Endothelial cell (in vitro differentiated cells): Measurements from ENCODE around the gene CLDN8. TPM values are rescaled to one million over a fixed set of nuclear protein-coding genes. Genes with fewer than 3 reads are reported as not detected.

Experiments
- DNase-seq: peaks from one replicate; pipeline ENCODE4 v3.0.0; 2021; ENCODE audit warnings: low spot score
- H3K27ac Mint-ChIP-seq: one replicate; pipeline ENCODE4 v1.8.0; 2021; ENCODE audit warnings: mixed read lengths, inconsistent platforms; ENCODE audit not compliant: unreplicated experiment
- H3K27me3 Mint-ChIP-seq: one replicate; pipeline ENCODE4 v1.8.0; 2021; ENCODE audit warnings: mild to moderate bottlenecking, moderate library complexity, mixed read lengths, inconsistent platforms; ENCODE audit not compliant: unreplicated experiment
- H3K36me3 Mint-ChIP-seq: one replicate; pipeline ENCODE4 v1.8.0; 2021; ENCODE audit warnings: mild to moderate bottlenecking, low read depth, mixed read lengths, inconsistent platforms; ENCODE audit not compliant: unreplicated experiment
- H3K4me1 Mint-ChIP-seq: one replicate; pipeline ENCODE4 v1.8.0; 2021; ENCODE audit warnings: mild to moderate bottlenecking, mixed read lengths, inconsistent platforms; ENCODE audit not compliant: unreplicated experiment
- H3K4me3 Mint-ChIP-seq: one replicate; pipeline ENCODE4 v1.8.0; 2021; ENCODE audit warnings: mild to moderate bottlenecking, mixed read lengths, inconsistent platforms; ENCODE audit not compliant: unreplicated experiment
- H3K9me3 Mint-ChIP-seq: one replicate; pipeline ENCODE4 v1.8.0; 2021; ENCODE audit warnings: mixed read lengths, inconsistent platforms; ENCODE audit not compliant: unreplicated experiment
- total RNA-seq: library from RNA; stranded (reverse); fragmentation: NEBNext Ultra II Directional; extraction: Animal tissue kit (Norgen Biotek cat#: 25700); gene quantifications from one replicate; pipeline ENCODE4 v1.2.1, GENCODE V29; 2021; ENCODE audit not compliant: unreplicated experiment
- TF ChIP-seq, protein P1 (sequence below): fragments of 200-600 bp; sonication (generic); IDR thresholded peaks from one replicate; pipeline ENCODE4 v1.5.0; 2021; ENCODE audit warnings: antibody characterized with exemption; ENCODE audit not compliant: unreplicated experiment

The CLDN8 gene
- total RNA-seq, 1 donor from 2014 or later, result not detected

DNA sequence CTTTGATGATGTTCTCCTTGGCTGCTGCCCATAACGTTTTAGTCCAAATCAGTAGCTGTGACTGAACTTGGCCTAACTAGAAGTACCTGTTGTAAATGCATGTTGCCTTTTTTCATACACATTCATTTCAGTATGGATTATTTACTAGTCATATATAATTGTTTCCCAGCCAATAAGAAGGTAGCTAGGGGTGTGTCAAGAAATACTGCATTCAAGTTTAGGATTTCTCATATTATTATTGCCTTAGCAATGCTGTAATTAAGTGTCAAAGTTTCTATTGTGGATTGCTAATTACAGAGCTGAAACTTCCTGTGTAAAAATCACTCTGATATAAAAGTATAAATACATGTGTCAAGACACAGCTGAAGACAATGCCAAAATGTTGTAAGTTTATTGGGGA lies 49.2 kb downstream of the CLDN8 start, which contains the start of gene CLDN17:
TSS of gene CLDN17 (minus strand) at position 101 of the 400 bp plus-strand sequence. CDS start 188 bp downstream, outside the sequence.
- no peak for DNase-seq
- Mint-ChIP-seq H3K36me3 (no peaks in the 10 kb centered on the region), H3K27ac (no peak within 1 kb of the TSS), H3K9me3 (no peaks in the 10 kb centered on the region), H3K4me3 (no peak within 1 kb of the TSS), H3K4me1 (no peaks in the 10 kb centered on the region), H3K27me3 (peaks cover 1% of the 10 kb centered on the region)
- TF ChIP-seq, protein P1, sequence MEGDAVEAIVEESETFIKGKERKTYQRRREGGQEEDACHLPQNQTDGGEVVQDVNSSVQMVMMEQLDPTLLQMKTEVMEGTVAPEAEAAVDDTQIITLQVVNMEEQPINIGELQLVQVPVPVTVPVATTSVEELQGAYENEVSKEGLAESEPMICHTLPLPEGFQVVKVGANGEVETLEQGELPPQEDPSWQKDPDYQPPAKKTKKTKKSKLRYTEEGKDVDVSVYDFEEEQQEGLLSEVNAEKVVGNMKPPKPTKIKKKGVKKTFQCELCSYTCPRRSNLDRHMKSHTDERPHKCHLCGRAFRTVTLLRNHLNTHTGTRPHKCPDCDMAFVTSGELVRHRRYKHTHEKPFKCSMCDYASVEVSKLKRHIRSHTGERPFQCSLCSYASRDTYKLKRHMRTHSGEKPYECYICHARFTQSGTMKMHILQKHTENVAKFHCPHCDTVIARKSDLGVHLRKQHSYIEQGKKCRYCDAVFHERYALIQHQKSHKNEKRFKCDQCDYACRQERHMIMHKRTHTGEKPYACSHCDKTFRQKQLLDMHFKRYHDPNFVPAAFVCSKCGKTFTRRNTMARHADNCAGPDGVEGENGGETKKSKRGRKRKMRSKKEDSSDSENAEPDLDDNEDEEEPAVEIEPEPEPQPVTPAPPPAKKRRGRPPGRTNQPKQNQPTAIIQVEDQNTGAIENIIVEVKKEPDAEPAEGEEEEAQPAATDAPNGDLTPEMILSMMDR, result no peak

DNA sequence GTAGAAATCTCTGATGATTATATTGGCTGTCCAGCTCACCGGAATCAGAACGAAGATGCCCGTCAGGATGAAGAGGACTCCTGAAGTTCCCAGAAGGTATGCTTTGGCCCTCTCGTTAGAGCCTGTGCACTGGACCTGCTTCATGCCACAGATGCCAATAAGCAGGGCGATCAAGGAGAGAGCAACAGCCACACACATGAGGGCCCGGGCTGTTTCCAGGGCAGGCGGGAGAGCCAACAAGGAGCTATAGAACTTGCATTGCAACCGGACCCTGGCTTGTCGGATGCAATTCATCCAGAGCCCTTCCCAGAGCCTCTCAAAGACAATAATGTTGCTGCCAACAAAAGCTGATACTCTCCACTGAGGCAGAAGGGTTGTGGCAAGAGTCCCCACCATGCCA lies 49.7 kb downstream of the CLDN8 start:
- no peaks in the 10 kb centered on the region for H3K4me1 Mint-ChIP-seq
- no peak overlapping the region for H3K4me3 Mint-ChIP-seq
- no peaks in the 10 kb centered on the region for H3K36me3 Mint-ChIP-seq
- H3K9me3 Mint-ChIP-seq, result no peaks in the 10 kb centered on the region
- DNase-seq, result no peak
- TF ChIP-seq, protein P1, result no peak
- H3K27ac Mint-ChIP-seq, result no peak overlapping the region
- H3K27me3 Mint-ChIP-seq, result peaks cover 1% of the 10 kb centered on the region

DNA sequence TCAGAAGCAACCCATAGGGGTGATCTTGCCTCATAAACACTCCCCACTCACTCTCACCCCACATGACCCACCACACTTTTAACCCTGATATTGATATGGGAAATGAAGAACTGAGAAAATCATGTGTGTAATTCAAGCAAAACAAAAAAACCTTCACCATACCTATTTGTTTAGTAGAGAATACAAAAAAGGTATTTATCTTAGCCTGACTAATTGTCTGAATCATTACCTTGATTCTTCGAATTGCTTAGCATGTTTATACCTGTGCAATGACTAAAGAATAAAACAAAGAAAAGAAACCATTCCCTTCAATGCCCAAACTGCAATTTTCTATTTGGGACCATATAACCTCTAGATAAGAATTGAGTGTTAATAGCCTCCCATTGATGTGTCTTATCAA lies 51.1 kb downstream of the CLDN8 start:
- H3K36me3 Mint-ChIP-seq, result no peaks in the 10 kb centered on the region
- H3K27me3 Mint-ChIP-seq, result peaks cover 1% of the 10 kb centered on the region
- H3K4me3 Mint-ChIP-seq, result no peak overlapping the region
- H3K4me1 Mint-ChIP-seq, result no peaks in the 10 kb centered on the region
- no peak for DNase-seq
- no peak overlapping the region for H3K27ac Mint-ChIP-seq
- TF ChIP-seq, protein P1, result no peak
- no peaks in the 10 kb centered on the region for H3K9me3 Mint-ChIP-seq

Other genes with a start within 250 kb of the CLDN8 start
- gene CLDN17, start 49.3 kb downstream of the CLDN8 start, total RNA-seq, result not detected
- gene KRTAP24-1, start 66.9 kb upstream of the CLDN8 start, total RNA-seq, result not detected
- gene KRTAP25-1, start 73.4 kb upstream of the CLDN8 start, total RNA-seq, result not detected
- not detected for gene KRTAP26-1, start 104.2 kb upstream of the CLDN8 start, total RNA-seq
- gene KRTAP27-1, start 121.6 kb upstream of the CLDN8 start, total RNA-seq, result not detected
- not detected for gene KRTAP23-1, start 132.5 kb upstream of the CLDN8 start, total RNA-seq
- gene KRTAP13-2, start 156.2 kb upstream of the CLDN8 start, total RNA-seq, result not detected
- gene KRTAP13-1, start 179.9 kb upstream of the CLDN8 start, total RNA-seq, result not detected
- gene KRTAP13-3, start 209.8 kb upstream of the CLDN8 start, total RNA-seq, result not detected
- gene KRTAP13-4, start 214.1 kb upstream of the CLDN8 start, total RNA-seq, result not detected
- not detected for gene KRTAP15-1, start 224.2 kb upstream of the CLDN8 start, total RNA-seq